ENCODE measurements around the gene RREB1.

- TF ChIP-seq, protein P1, sequence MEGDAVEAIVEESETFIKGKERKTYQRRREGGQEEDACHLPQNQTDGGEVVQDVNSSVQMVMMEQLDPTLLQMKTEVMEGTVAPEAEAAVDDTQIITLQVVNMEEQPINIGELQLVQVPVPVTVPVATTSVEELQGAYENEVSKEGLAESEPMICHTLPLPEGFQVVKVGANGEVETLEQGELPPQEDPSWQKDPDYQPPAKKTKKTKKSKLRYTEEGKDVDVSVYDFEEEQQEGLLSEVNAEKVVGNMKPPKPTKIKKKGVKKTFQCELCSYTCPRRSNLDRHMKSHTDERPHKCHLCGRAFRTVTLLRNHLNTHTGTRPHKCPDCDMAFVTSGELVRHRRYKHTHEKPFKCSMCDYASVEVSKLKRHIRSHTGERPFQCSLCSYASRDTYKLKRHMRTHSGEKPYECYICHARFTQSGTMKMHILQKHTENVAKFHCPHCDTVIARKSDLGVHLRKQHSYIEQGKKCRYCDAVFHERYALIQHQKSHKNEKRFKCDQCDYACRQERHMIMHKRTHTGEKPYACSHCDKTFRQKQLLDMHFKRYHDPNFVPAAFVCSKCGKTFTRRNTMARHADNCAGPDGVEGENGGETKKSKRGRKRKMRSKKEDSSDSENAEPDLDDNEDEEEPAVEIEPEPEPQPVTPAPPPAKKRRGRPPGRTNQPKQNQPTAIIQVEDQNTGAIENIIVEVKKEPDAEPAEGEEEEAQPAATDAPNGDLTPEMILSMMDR (IDR thresholded peaks at IDR 0.05), result no peak
- TF ChIP-seq POLR2A (IDR thresholded peaks at IDR 0.05), result no peak
Measured at GRCh38 chr6:7153789-7154188, 46.0 kb downstream of the RREB1 start.

All from vagina (tissue), 2 donors.